HEK293T (cell line): Measurements from ENCODE around the gene NIPAL1.

Experiments used
- FOXK2 ChIP-seq: fragments of 450-650 bp; IDR thresholded peaks from 2 replicates; pipeline ENCODE4 v1.6.1; 2016; ENCODE audit warnings: mild to moderate bottlenecking
- SP1 ChIP-seq: fragments of 450-650 bp; IDR thresholded peaks from 2 replicates; pipeline ENCODE4 v1.6.1; 2017

GRCh38 chr4:47974566-47974965, 42.0 kb upstream of the NIPAL1 start:
- TF ChIP-seq SP1 (no peak), FOXK2 (no peak)
